ENCODE results near the gene RBMS1. TPM values are rescaled to one million over a fixed set of nuclear protein-coding genes. Genes with fewer than 3 reads are reported as not detected.

The RBMS1 gene
- total RNA-seq, 1 donor, result 111 TPM

DNA sequence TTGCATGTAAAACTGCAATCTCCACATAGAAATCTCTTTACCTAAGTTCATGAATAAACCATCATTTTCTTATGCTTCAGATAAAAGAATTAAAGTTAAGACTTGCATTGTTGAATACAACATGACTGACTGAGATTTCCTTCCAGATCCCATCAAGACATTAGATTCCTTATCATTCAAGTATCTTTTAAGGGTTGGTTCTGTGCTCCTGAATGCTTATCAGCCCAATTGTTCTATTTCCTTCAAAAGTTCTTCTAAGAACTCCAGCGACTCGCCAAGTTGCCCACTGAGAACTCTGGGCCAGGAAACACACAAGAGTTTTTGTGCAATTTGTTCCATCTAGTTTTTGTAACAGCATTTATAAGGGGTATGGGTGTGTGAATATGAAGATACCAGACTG, 120.3 kb downstream of the RBMS1 start:
- no peaks in the 10 kb centered on the region for H3K36me3 ChIP-seq (ENCODE audit: insufficient read depth, low read length)
- H3K27me3 ChIP-seq (ENCODE audit: insufficient read depth, low read length), result no peaks in the 10 kb centered on the region
- no peak for DNase-seq (ENCODE audit: insufficient read length, low spot score, missing footprints)
- peaks cover 91% of the 10 kb centered on the region for H3K4me1 ChIP-seq (ENCODE audit: insufficient read depth, low read length)
- TF ChIP-seq, protein P1, sequence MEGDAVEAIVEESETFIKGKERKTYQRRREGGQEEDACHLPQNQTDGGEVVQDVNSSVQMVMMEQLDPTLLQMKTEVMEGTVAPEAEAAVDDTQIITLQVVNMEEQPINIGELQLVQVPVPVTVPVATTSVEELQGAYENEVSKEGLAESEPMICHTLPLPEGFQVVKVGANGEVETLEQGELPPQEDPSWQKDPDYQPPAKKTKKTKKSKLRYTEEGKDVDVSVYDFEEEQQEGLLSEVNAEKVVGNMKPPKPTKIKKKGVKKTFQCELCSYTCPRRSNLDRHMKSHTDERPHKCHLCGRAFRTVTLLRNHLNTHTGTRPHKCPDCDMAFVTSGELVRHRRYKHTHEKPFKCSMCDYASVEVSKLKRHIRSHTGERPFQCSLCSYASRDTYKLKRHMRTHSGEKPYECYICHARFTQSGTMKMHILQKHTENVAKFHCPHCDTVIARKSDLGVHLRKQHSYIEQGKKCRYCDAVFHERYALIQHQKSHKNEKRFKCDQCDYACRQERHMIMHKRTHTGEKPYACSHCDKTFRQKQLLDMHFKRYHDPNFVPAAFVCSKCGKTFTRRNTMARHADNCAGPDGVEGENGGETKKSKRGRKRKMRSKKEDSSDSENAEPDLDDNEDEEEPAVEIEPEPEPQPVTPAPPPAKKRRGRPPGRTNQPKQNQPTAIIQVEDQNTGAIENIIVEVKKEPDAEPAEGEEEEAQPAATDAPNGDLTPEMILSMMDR (IDR thresholded peaks at IDR 0.05; ENCODE audit: extremely low read depth, low read depth, low read length), result no peak
- H3K4me2 ChIP-seq (ENCODE audit: insufficient read depth, low read length), result peak overlapping the region; percentile 21
- H3K4me3 ChIP-seq (ENCODE audit: insufficient read depth, low read length), result no peak overlapping the region
- H3K27ac ChIP-seq (ENCODE audit: low read depth, low read length), result peak overlapping the region; percentile 89
- H2AFZ ChIP-seq (ENCODE audit: low read length), result no peak overlapping the region
- no peaks in the 10 kb centered on the region for H3K9me3 ChIP-seq (ENCODE audit: low read depth, low read length)
- H3K79me2 ChIP-seq (ENCODE audit: insufficient read depth, low read length), result peaks cover 93% of the 10 kb centered on the region
- H4K20me1 ChIP-seq (ENCODE audit: insufficient read depth, low read length), result peaks cover 2% of the 10 kb centered on the region

DNA sequence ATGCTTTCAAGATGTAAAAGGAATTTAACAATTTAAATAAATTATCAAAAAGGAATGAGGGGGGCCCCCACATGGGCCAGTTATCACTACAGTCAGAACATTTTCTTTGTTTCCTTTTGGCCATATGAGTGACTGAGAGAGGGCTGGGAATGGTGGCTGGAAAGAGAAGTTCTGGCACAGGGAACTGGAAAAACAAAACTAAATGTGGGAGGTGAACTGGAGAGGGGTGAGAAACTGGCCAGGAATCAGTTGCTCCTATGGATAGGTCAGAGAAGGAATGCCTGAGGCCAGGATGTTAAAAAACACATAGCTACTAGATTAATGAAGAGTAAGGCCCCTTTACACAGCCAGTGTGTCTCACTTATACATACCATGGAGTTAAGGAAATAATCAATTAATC, 121.0 kb downstream of the RBMS1 start:
- no peak overlapping the region for H3K4me3 ChIP-seq (ENCODE audit: insufficient read depth, low read length)
- no peaks in the 10 kb centered on the region for H3K9me3 ChIP-seq (ENCODE audit: low read depth, low read length)
- peak overlapping the region; percentile 89 for H3K27ac ChIP-seq (ENCODE audit: low read depth, low read length)
- H4K20me1 ChIP-seq (ENCODE audit: insufficient read depth, low read length), result peaks cover 2% of the 10 kb centered on the region
- H2AFZ ChIP-seq (ENCODE audit: low read length), result no peak overlapping the region
- no peak for DNase-seq (ENCODE audit: insufficient read length, low spot score, missing footprints)
- H3K36me3 ChIP-seq (ENCODE audit: insufficient read depth, low read length), result no peaks in the 10 kb centered on the region
- peaks cover 91% of the 10 kb centered on the region for H3K4me1 ChIP-seq (ENCODE audit: insufficient read depth, low read length)
- peaks cover 91% of the 10 kb centered on the region for H3K79me2 ChIP-seq (ENCODE audit: insufficient read depth, low read length)
- TF ChIP-seq, protein P1 (IDR thresholded peaks at IDR 0.05; ENCODE audit: extremely low read depth, low read depth, low read length), result no peak
- H3K27me3 ChIP-seq (ENCODE audit: insufficient read depth, low read length), result no peaks in the 10 kb centered on the region
- peak overlapping the region; percentile 53 for H3K4me2 ChIP-seq (ENCODE audit: insufficient read depth, low read length)

DNA sequence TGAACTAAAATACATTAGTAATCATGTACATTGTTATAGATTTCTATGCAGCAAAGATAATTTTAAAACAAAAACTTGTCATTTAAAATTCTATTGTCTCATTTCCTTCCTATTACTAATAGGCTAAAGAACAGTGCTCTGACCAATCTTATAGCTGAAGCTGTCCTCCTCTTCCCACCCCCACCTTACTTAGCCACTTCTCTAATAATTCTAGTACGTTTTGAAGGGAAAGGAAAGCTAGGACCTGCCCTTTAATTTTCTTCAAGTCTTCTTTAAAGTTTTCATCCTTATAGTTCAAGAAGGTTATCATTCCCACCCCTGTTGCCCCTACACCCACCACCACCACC, 121.6 kb downstream of the RBMS1 start:
- Histone ChIP-seq H3K4me1 (ENCODE audit: insufficient read depth, low read length) (peaks cover 91% of the 10 kb centered on the region), H3K79me2 (ENCODE audit: insufficient read depth, low read length) (peaks cover 91% of the 10 kb centered on the region), H3K36me3 (ENCODE audit: insufficient read depth, low read length) (no peaks in the 10 kb centered on the region), H3K4me3 (ENCODE audit: insufficient read depth, low read length) (no peak overlapping the region), H3K27ac (ENCODE audit: low read depth, low read length) (peak overlapping the region; percentile 89), H3K9me3 (ENCODE audit: low read depth, low read length) (no peaks in the 10 kb centered on the region), H3K4me2 (ENCODE audit: insufficient read depth, low read length) (peak overlapping the region; percentile 53), H2AFZ (ENCODE audit: low read length) (no peak overlapping the region), H4K20me1 (ENCODE audit: insufficient read depth, low read length) (peaks cover 2% of the 10 kb centered on the region), H3K27me3 (ENCODE audit: insufficient read depth, low read length) (no peaks in the 10 kb centered on the region)
- TF ChIP-seq, protein P1 (IDR thresholded peaks at IDR 0.05; ENCODE audit: extremely low read depth, low read depth, low read length), result no peak
- DNase-seq (ENCODE audit: insufficient read length, low spot score, missing footprints), result no peak

DNA sequence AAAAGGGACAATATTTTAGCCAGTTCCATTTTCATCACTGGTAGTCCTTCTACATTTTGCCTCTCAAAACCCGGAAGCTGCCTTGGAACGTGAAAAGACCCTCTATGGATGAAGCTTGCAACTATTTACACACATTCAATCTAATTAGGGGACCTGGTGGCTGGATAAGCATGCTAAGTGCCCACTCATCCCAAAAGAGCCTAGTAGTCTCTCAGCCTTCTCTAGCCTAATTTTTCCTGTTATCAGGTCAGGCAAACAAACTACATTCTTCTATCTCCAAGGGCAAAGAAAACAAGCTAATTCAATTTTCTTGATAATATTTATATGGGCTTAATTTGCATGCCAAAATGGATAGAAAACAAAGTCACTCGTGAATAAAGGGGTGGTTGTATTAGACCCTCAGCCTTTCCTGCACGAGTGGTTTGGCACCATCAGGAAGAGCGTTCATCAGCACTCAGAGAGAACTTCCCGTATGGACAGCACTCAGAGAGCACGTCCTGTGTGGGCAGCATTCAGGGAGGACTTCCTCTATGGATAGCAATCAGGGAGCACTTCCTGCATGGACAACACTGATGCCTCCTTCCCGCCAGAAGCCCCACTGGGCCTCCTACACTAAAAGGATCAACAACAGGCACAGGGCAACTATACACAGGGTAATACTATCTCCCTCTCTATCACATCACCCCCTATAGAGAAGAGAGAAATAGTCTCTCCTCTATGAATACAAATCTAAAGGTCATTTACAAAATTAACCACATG, 122.2 kb downstream of the RBMS1 start:
- Histone ChIP-seq H3K4me1 (ENCODE audit: insufficient read depth, low read length) (peaks cover 87% of the 10 kb centered on the region), H3K79me2 (ENCODE audit: insufficient read depth, low read length) (peaks cover 91% of the 10 kb centered on the region), H3K9me3 (ENCODE audit: low read depth, low read length) (no peaks in the 10 kb centered on the region), H3K4me3 (ENCODE audit: insufficient read depth, low read length) (no peak overlapping the region), H4K20me1 (ENCODE audit: insufficient read depth, low read length) (peaks cover 2% of the 10 kb centered on the region), H3K36me3 (ENCODE audit: insufficient read depth, low read length) (peaks cover 4% of the 10 kb centered on the region), H3K4me2 (ENCODE audit: insufficient read depth, low read length) (no peak overlapping the region), H2AFZ (ENCODE audit: low read length) (no peak overlapping the region), H3K27me3 (ENCODE audit: insufficient read depth, low read length) (no peaks in the 10 kb centered on the region), H3K27ac (ENCODE audit: low read depth, low read length) (peak overlapping the region; percentile 89)
- TF ChIP-seq, protein P1 (IDR thresholded peaks at IDR 0.05; ENCODE audit: extremely low read depth, low read depth, low read length), result no peak
- no peak for DNase-seq (ENCODE audit: insufficient read length, low spot score, missing footprints)
